Ishikawa (cell line): ENCODE results near the gene MMRN1.

ENCODE experiments used
- FOXM1 ChIP-seq: IDR thresholded peaks from 2 replicates; pipeline ENCODE4 v1.6.1; 2012; ENCODE audit warnings: low read depth, borderline replicate concordance
- REST ChIP-seq: IDR thresholded peaks from 2 replicates; pipeline ENCODE4 v1.6.1; 2012; ENCODE audit warnings: low read depth, mild to moderate bottlenecking
- TEAD4 ChIP-seq: IDR thresholded peaks from 2 replicates; pipeline ENCODE4 v1.6.1; 2012
- YY1 ChIP-seq: IDR thresholded peaks from 2 replicates; pipeline ENCODE4 v1.6.1; 2012; ENCODE audit warnings: low read depth

DNA sequence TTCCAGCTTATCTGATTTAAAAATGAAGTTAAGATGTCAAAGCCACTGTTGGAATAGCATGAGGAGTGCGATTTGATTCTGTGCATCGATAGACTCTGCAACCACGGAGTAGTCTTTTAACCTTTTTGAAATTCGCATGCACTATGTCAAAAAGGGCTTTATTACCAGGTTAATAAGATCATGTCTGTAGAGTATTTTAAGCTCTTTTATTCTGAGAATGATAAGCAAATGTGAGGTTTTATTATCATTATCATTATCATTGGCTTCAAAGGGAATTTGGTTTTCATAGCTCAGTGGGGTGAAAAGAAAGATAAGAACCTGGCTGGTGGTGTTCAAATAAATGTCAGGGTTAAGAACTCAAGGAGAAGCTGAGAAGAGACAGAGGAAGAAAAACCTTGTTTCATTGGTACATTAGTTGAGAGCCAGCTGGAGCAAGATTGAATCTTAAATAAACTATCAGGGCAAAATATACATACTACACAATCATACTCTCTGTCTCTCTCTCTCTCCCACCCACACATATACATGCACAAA lies 102.6 kb downstream of the MMRN1 start:
- no peak for TF ChIP-seq YY1
- no peak for TF ChIP-seq TEAD4
- TF ChIP-seq REST = no peak
- no peak for TF ChIP-seq FOXM1
